Calu3 (cell line): ENCODE data around the gene LRRC27. TPM values are rescaled to one million over a fixed set of nuclear protein-coding genes. Genes with fewer than 3 reads are reported as not detected.

ENCODE experiments used
- BruUV-seq: library from RNA; stranded (reverse); fragments of 400-500 nt; replicated peaks from 2 replicates; lab custom pipeline; 2021; lab: Mats Ljungman, UMichigan
- CTCF ChIA-PET: fragments of 300-600 bp; sonication (Branson Sonifier 250); formaldehyde crosslinking; loops from one replicate; lab custom pipeline; 2022; ENCODE audit warnings: antibody characterized with exemption; lab: Charles Lee
- DNase-seq: peaks from one replicate; pipeline ENCODE4 v3.0.0; 2022
- H3K27ac Mint-ChIP-seq: one replicate; pipeline ENCODE4 v1.8.0; 2022; ENCODE audit warnings: mixed read lengths; ENCODE audit not compliant: unreplicated experiment
- H3K27me3 Mint-ChIP-seq: one replicate; pipeline ENCODE4 v1.8.0; 2022; ENCODE audit warnings: mixed read lengths; ENCODE audit not compliant: unreplicated experiment
- H3K36me3 Mint-ChIP-seq: one replicate; pipeline ENCODE4 v1.8.0; 2022; ENCODE audit warnings: mild to moderate bottlenecking, moderate library complexity, mixed read lengths; ENCODE audit not compliant: insufficient read depth, unreplicated experiment
- H3K4me1 Mint-ChIP-seq: one replicate; pipeline ENCODE4 v1.8.0; 2022; ENCODE audit warnings: mild to moderate bottlenecking, low read depth, mixed read lengths; ENCODE audit not compliant: unreplicated experiment
- H3K4me3 Mint-ChIP-seq: one replicate; pipeline ENCODE4 v1.8.0; 2022; ENCODE audit warnings: mild to moderate bottlenecking, low read depth, moderate library complexity, mixed read lengths; ENCODE audit not compliant: unreplicated experiment
- H3K9me3 Mint-ChIP-seq: one replicate; pipeline ENCODE4 v1.8.0; 2022; ENCODE audit warnings: low read depth, mixed read lengths; ENCODE audit not compliant: unreplicated experiment
- CTCF ChIP-seq: fragments of 200-600 bp; IDR thresholded peaks from one replicate; pipeline ENCODE4 v1.8.0; 2022; ENCODE audit warnings: antibody characterized with exemption; ENCODE audit not compliant: unreplicated experiment
- intact Hi-C: fragments of 100-400 bp; cut with micrococcal nuclease; formaldehyde crosslinking; loops from one replicate; pipeline ENCODE4 v1.10.0; 2022; ENCODE audit not compliant: unreplicated experiment
- total RNA-seq: library from RNA; stranded (reverse); gene quantifications from 2 replicates; pipeline ENCODE4 v1.2.3, GENCODE V29; 2022

LRRC27 gene
- total RNA-seq, 1 experiment from 2014 or later: 4.6 TPM

GRCh38 chr10:132400041-132400546, 68.1 kb downstream of the LRRC27 start:
- TF ChIP-seq CTCF: no peak
- BruUV-seq: no TSS peak
- Mint-ChIP-seq H3K4me1 (no peaks in the 10 kb centered on the region), H3K36me3 (peaks cover 10% of the 10 kb centered on the region), H3K4me3 (no peak overlapping the region), H3K27me3 (no peaks in the 10 kb centered on the region), H3K9me3 (no peaks in the 10 kb centered on the region), H3K27ac (no peak overlapping the region)
- DNase-seq: no peak
- CTCF ChIA-PET: no interaction called here
- intact Hi-C loops: no loop called here

GRCh38 chr10:132400547-132401151, 68.7 kb downstream of the LRRC27 start:
- Mint-ChIP-seq H3K27me3 (no peaks in the 10 kb centered on the region), H3K36me3 (peaks cover 13% of the 10 kb centered on the region), H3K9me3 (no peaks in the 10 kb centered on the region), H3K4me1 (no peaks in the 10 kb centered on the region), H3K4me3 (no peak overlapping the region), H3K27ac (no peak overlapping the region)
- DNase-seq: no peak
- intact Hi-C loops: no loop called here
- BruUV-seq: no TSS peak
- CTCF ChIA-PET: no interaction called here
- no peak for TF ChIP-seq CTCF

GRCh38 chr10:132401401-132402118, 69.6 kb downstream of the LRRC27 start:
- BruUV-seq: no TSS peak
- Mint-ChIP-seq H3K27ac (no peak overlapping the region), H3K27me3 (no peaks in the 10 kb centered on the region), H3K4me3 (no peak overlapping the region), H3K4me1 (no peaks in the 10 kb centered on the region), H3K9me3 (no peaks in the 10 kb centered on the region), H3K36me3 (peaks cover 22% of the 10 kb centered on the region)
- no peak for TF ChIP-seq CTCF
- CTCF ChIA-PET: no interaction called here
- intact Hi-C loops: no loop called here
- no peak for DNase-seq

GRCh38 chr10:132402781-132403241, 70.8 kb downstream of the LRRC27 start:
- no peak for TF ChIP-seq CTCF

More at GRCh38 chr10:132402781-132403241, 70.8 kb downstream of the LRRC27 start:
- no peak overlapping the region for H3K4me3 Mint-ChIP-seq
- DNase-seq: no peak
- CTCF ChIA-PET: no interaction called here
- H3K36me3 Mint-ChIP-seq: peaks cover 28% of the 10 kb centered on the region
- no TSS peak for BruUV-seq
- no peaks in the 10 kb centered on the region for H3K9me3 Mint-ChIP-seq
- H3K4me1 Mint-ChIP-seq: no peaks in the 10 kb centered on the region
- H3K27ac Mint-ChIP-seq: no peak overlapping the region
- intact Hi-C loops: no loop called here
- H3K27me3 Mint-ChIP-seq: no peaks in the 10 kb centered on the region
